Glutamatergic neuron (in vitro differentiated cells): ENCODE measurements around the gene TMEM144. TPM values are rescaled to one million over a fixed set of nuclear protein-coding genes. Genes with fewer than 3 reads are reported as not detected.

Experiments
- DNase-seq: peaks from one replicate; pipeline ENCODE4 v3.0.0; 2022
- H3K27ac Mint-ChIP-seq: one replicate; pipeline ENCODE4 v1.8.0; 2020; ENCODE audit warnings: mild to moderate bottlenecking, mixed read lengths, inconsistent platforms; ENCODE audit not compliant: unreplicated experiment
- H3K27me3 Mint-ChIP-seq: one replicate; pipeline ENCODE4 v1.8.0; 2020; ENCODE audit warnings: mild to moderate bottlenecking, moderate library complexity, mixed read lengths, inconsistent platforms; ENCODE audit not compliant: unreplicated experiment
- H3K36me3 Mint-ChIP-seq: one replicate; pipeline ENCODE4 v1.8.0; 2020; ENCODE audit warnings: mild to moderate bottlenecking, mixed read lengths, inconsistent platforms; ENCODE audit not compliant: unreplicated experiment
- H3K4me1 Mint-ChIP-seq: one replicate; pipeline ENCODE4 v1.8.0; 2020; ENCODE audit warnings: mild to moderate bottlenecking, low read depth, mixed read lengths, inconsistent platforms; ENCODE audit not compliant: unreplicated experiment
- H3K4me3 Mint-ChIP-seq: one replicate; pipeline ENCODE4 v1.8.0; 2020; ENCODE audit warnings: mild to moderate bottlenecking, mixed read lengths, inconsistent platforms; ENCODE audit not compliant: unreplicated experiment
- H3K9me3 Mint-ChIP-seq: one replicate; pipeline ENCODE4 v1.8.0; 2020; ENCODE audit warnings: mild to moderate bottlenecking, moderate library complexity, mixed read lengths, inconsistent platforms; ENCODE audit not compliant: unreplicated experiment
- CTCF ChIP-seq: fragments of 200-600 bp; sonication (generic); IDR thresholded peaks from one replicate; pipeline ENCODE4 v1.5.0; 2021; ENCODE audit not compliant: partially characterized antibody, unreplicated experiment
- total RNA-seq: library from RNA; stranded (reverse); fragmentation: NEBNext Ultra II Directional; extraction: Animal tissue kit (Norgen Biotek cat#: 25700); gene quantifications from one replicate; pipeline ENCODE4 v1.2.1, GENCODE V29; 2021; ENCODE audit not compliant: unreplicated experiment

TMEM144 gene
- total RNA-seq, 1 donor from 2014 or later: not detected

- Mint-ChIP-seq H3K27me3 (peaks cover 4% of the 10 kb centered on the region), H3K9me3 (no peaks in the 10 kb centered on the region), H3K27ac (no peak overlapping the region), H3K36me3 (no peaks in the 10 kb centered on the region), H3K4me3 (no peak overlapping the region), H3K4me1 (peaks cover 6% of the 10 kb centered on the region)
- DNase-seq: no peak
- no peak for TF ChIP-seq CTCF
These were observed 10.1 kb upstream of the TMEM144 start for GRCh38 chr4:158200214-158200613.

DNA sequence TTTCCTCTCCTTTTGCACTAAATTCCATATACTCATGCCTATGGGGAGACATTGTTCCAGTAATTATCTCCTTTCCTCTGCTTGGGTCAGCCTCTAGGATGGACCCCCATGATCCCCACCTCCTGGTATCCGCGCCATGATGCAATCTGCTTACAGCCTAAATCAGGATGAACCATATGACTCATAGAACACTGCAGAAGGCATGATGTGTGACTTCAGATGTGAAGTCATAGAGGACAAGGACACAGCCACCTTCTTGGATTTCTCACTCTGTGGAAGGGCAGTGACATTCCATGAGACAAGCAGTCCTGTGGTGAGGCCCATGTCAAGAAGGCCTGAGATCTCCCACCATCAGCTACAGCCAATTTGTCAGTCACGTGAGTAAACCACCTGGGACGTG lies 9.0 kb upstream of the TMEM144 start:
- Mint-ChIP-seq H3K36me3 (no peaks in the 10 kb centered on the region), H3K27ac (no peak overlapping the region), H3K9me3 (no peaks in the 10 kb centered on the region), H3K27me3 (peaks cover 4% of the 10 kb centered on the region), H3K4me3 (no peak overlapping the region), H3K4me1 (peaks cover 6% of the 10 kb centered on the region)
- no peak for DNase-seq
- no peak for TF ChIP-seq CTCF

GRCh38 chr4:158201876-158202275 lies 8.4 kb upstream of the TMEM144 start:
- Mint-ChIP-seq H3K4me3 (no peak overlapping the region), H3K36me3 (no peaks in the 10 kb centered on the region), H3K9me3 (no peaks in the 10 kb centered on the region), H3K4me1 (peaks cover 5% of the 10 kb centered on the region), H3K27me3 (peaks cover 4% of the 10 kb centered on the region), H3K27ac (no peak overlapping the region)
- DNase-seq: no peak
- TF ChIP-seq CTCF: no peak

- no peak for TF ChIP-seq CTCF
- no peak for DNase-seq
- no peaks in the 10 kb centered on the region for H3K4me1 Mint-ChIP-seq
- H3K9me3 Mint-ChIP-seq: no peaks in the 10 kb centered on the region
- peaks cover 2% of the 10 kb centered on the region for H3K27me3 Mint-ChIP-seq
- no peak overlapping the region for H3K4me3 Mint-ChIP-seq
- H3K27ac Mint-ChIP-seq: no peak overlapping the region
- H3K36me3 Mint-ChIP-seq: no peaks in the 10 kb centered on the region
These were observed 7.8 kb upstream of the TMEM144 start for GRCh38 chr4:158202481-158202880.

DNA sequence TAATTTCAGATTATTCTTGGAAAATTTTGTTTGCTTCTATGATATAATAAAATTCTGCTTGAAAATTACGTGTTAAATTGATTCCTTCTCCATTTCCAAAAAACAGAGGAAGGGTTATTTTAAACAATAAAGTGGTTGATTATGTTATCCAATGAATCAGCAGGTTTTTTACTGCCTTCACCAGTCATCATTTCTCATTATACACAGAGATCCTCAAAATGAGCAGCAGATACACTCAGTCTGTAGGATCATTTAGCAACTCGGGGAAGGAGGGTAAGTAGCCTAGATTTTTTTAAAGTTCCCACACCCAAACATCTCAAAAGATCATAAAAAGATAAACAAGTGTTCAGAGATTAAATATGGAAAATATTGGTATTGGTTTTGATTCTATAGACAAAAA lies 6.8 kb upstream of the TMEM144 start:
- Mint-ChIP-seq H3K36me3 (no peaks in the 10 kb centered on the region), H3K27me3 (peaks cover 2% of the 10 kb centered on the region), H3K9me3 (no peaks in the 10 kb centered on the region), H3K4me3 (no peak overlapping the region), H3K27ac (no peak overlapping the region), H3K4me1 (no peaks in the 10 kb centered on the region)
- TF ChIP-seq CTCF: no peak
- DNase-seq: no peak
